H1 (cell line): ENCODE data around the gene IL1RAPL1. TPM values are rescaled to one million over a fixed set of nuclear protein-coding genes. Genes with fewer than 3 reads are reported as not detected.

Experiments used
- CTCF ChIA-PET: fragments of 300-600 bp; sonication (Branson Sonifier 250); formaldehyde crosslinking; loops from one replicate; lab custom pipeline; 2021; ENCODE audit not compliant: partially characterized antibody; lab: Charles Lee
- POLR2A ChIA-PET: fragments of 300-600 bp; sonication (Branson Sonifier 250); formaldehyde crosslinking; loops from one replicate; lab custom pipeline; 2021; ENCODE audit warnings: inconsistent platforms; ENCODE audit not compliant: partially characterized antibody; lab: Charles Lee
- DNase-seq, 2 experiments: peaks; one replicate each; pipeline versions ENCODE4 v3.0.0 to v3.0.0-alpha.2; 2010 to 2022; ENCODE audit warnings: low spot score in 2 of 2, low read depth in 1 of 2, mixed read lengths in 1 of 2
- FAIRE-seq: peaks from 2 replicates; lab custom pipeline; 2011; peaks lifted over from hg19 to GRCh38; lab: Jason Lieb, UNC
- H2AFZ ChIP-seq: 2 replicates; pipeline ENCODE4 v1.8.1; 2012; ENCODE audit warnings: low read length, inconsistent platforms
- H2AK5ac ChIP-seq: 2 replicates; pipeline ENCODE4 v1.6.1; 2013; ENCODE audit warnings: low read depth, low read length
- H2BK120ac ChIP-seq: replicated peaks from 2 replicates; pipeline ENCODE3; 2013; ENCODE audit warnings: low read depth, low read length, inconsistent platforms
- H2BK12ac ChIP-seq: 2 replicates; pipeline ENCODE4 v1.6.1; 2013; ENCODE audit warnings: low read depth, low read length
- H2BK15ac ChIP-seq: 2 replicates; pipeline ENCODE4 v1.6.1; 2013; ENCODE audit warnings: low read length
- H2BK20ac ChIP-seq: 2 replicates; pipeline ENCODE4 v1.6.1; 2013; ENCODE audit warnings: low read length
- H2BK5ac ChIP-seq: 2 replicates; pipeline ENCODE4 v1.6.1; 2013; ENCODE audit warnings: low read depth, low read length
- H3K14ac ChIP-seq: 2 replicates; pipeline ENCODE4 v1.6.1; 2013; ENCODE audit warnings: inconsistent platforms; ENCODE audit not compliant: insufficient read length
- H3K18ac ChIP-seq: 2 replicates; pipeline ENCODE4 v1.6.1; 2013; ENCODE audit warnings: low read length; ENCODE audit errors: extremely low read depth
- H3K23ac ChIP-seq: 2 replicates; pipeline ENCODE4 v1.6.1; 2013; ENCODE audit warnings: inconsistent platforms; ENCODE audit not compliant: insufficient read length
- H3K23me2 ChIP-seq: 2 replicates; pipeline ENCODE4 v1.6.1; 2013; ENCODE audit warnings: low read depth, low read length
- H3K27ac ChIP-seq: 2 replicates; pipeline ENCODE4 v1.6.1; 2011; ENCODE audit warnings: low read depth, low read length, inconsistent platforms
- H3K27me3 ChIP-seq, 4 experiments: replicated peaks in 1 of 4; 1 replicate in 1 of 4; 2 replicates in 3 of 4; pipeline versions ENCODE4 v1.6.1 to v1.8.1; 2011 to 2013; ENCODE audit warnings: low read length in 3 of 4, mild to moderate bottlenecking in 3 of 4, inconsistent platforms in 2 of 4, mixed read lengths in 2 of 4, moderate library complexity in 1 of 4; ENCODE audit not compliant: control insufficient read depth in 3 of 4, insufficient read depth in 3 of 4; ENCODE audit errors: extremely low read depth in 1 of 4
- H3K36me3 ChIP-seq, 4 experiments: 2 replicates each; pipeline versions ENCODE4 v1.6.1 to v1.8.1; 2011 to 2013; ENCODE audit warnings: mild to moderate bottlenecking in 4 of 4, low read length in 3 of 4, moderate library complexity in 2 of 4, control low read depth in 1 of 4, inconsistent platforms in 1 of 4; ENCODE audit not compliant: insufficient read depth in 4 of 4, control insufficient read depth in 2 of 4
- H3K4ac ChIP-seq: replicated peaks from 2 replicates; pipeline ENCODE3; 2013; ENCODE audit warnings: low read length, low read depth, mixed read lengths, inconsistent platforms; ENCODE audit not compliant: insufficient read length
- H3K4me1 ChIP-seq, 4 experiments: replicated peaks in 1 of 4; 1 replicate in 1 of 4; 2 replicates in 3 of 4; pipeline versions ENCODE4 v1.6.1 to v1.8.1; 2011 to 2013; ENCODE audit warnings: low read length in 3 of 4, inconsistent platforms in 2 of 4, mixed read lengths in 1 of 4; ENCODE audit not compliant: insufficient read depth in 4 of 4, control insufficient read depth in 3 of 4
- H3K4me2 ChIP-seq, 2 experiments: 2 replicates each; pipeline versions ENCODE4 v1.6.1 to v1.8.1; 2011 to 2013; ENCODE audit warnings: low read depth in 2 of 2, low read length in 2 of 2, control low read depth in 1 of 2, inconsistent platforms in 1 of 2, mild to moderate bottlenecking in 1 of 2; ENCODE audit not compliant: insufficient read depth in 1 of 2
- H3K4me3 ChIP-seq, 4 experiments: fragments of 200-600, 300-600 bp in 1 of 4; sonication (generic), shearing (Covaris generic), sonication (Bioruptor Twin) in 1 of 4; 2 replicates each; pipeline versions ENCODE4 v1.5.1 to v1.8.1; 2011 to 2016; ENCODE audit warnings: low read length in 4 of 4, low read depth in 3 of 4, control low read depth in 2 of 4, inconsistent platforms in 2 of 4, mild to moderate bottlenecking in 2 of 4, mixed read lengths in 1 of 4, moderate library complexity in 1 of 4; ENCODE audit not compliant: insufficient read depth in 2 of 4; ENCODE audit errors: extremely low read depth in 1 of 4
- H3K56ac ChIP-seq: replicated peaks from 2 replicates; pipeline ENCODE3; 2013; ENCODE audit warnings: low read depth, mild to moderate bottlenecking, mixed read lengths, low read length, inconsistent platforms; ENCODE audit not compliant: insufficient read length
- H3K79me1 ChIP-seq: 2 replicates; pipeline ENCODE4 v1.6.1; 2013; ENCODE audit warnings: low read depth, low read length, control low read depth
- H3K79me2 ChIP-seq, 2 experiments: 2 replicates each; pipeline versions ENCODE4 v1.6.1 to v1.8.1; 2012 to 2013; ENCODE audit warnings: low read length in 2 of 2, mild to moderate bottlenecking in 2 of 2, inconsistent platforms in 1 of 2; ENCODE audit not compliant: insufficient read depth in 2 of 2, control insufficient read depth in 1 of 2
- H3K9ac ChIP-seq, 4 experiments: replicated peaks in 1 of 4; 1 replicate in 1 of 4; 2 replicates in 3 of 4; pipeline versions ENCODE4 v1.6.1 to v1.8.1; 2011 to 2013; ENCODE audit warnings: low read depth in 3 of 4, low read length in 3 of 4, control low read depth in 2 of 4, mild to moderate bottlenecking in 2 of 4, moderate library complexity in 2 of 4, inconsistent platforms in 1 of 4; ENCODE audit errors: extremely low read depth in 1 of 4
- H3K9me3 ChIP-seq, 2 experiments: 2 replicates each; pipeline versions ENCODE4 v1.6.1 to v1.8.1; 2012 to 2013; ENCODE audit warnings: mild to moderate bottlenecking in 2 of 2, moderate library complexity in 2 of 2, control low read depth in 1 of 2, inconsistent platforms in 1 of 2, low read depth in 1 of 2, low read length in 1 of 2, mixed read lengths in 1 of 2; ENCODE audit not compliant: insufficient read depth in 2 of 2
- H4K20me1 ChIP-seq, 2 experiments: replicated peaks in 1 of 2; 2 replicates each; pipeline versions ENCODE3 to v1.8.1; 2011 to 2013; ENCODE audit warnings: inconsistent platforms in 2 of 2, low read length in 2 of 2, mild to moderate bottlenecking in 1 of 2; ENCODE audit not compliant: insufficient read depth in 2 of 2, control insufficient read depth in 1 of 2
- H4K5ac ChIP-seq: 2 replicates; pipeline ENCODE4 v1.6.1; 2013; ENCODE audit warnings: low read length, low read depth, mixed read lengths, inconsistent platforms; ENCODE audit not compliant: insufficient read length
- H4K8ac ChIP-seq: 2 replicates; pipeline ENCODE4 v1.8.0; 2013; ENCODE audit warnings: mild to moderate bottlenecking, moderate library complexity, low read length, inconsistent platforms; ENCODE audit not compliant: insufficient read depth; ENCODE audit errors: extremely low read depth
- H4K91ac ChIP-seq: replicated peaks from 2 replicates; pipeline ENCODE3; 2013; ENCODE audit warnings: low read length, mixed read lengths, inconsistent platforms; ENCODE audit not compliant: insufficient read length
- BRCA1 ChIP-seq: IDR thresholded peaks from 2 replicates; pipeline ENCODE4 v1.6.1; 2012; ENCODE audit warnings: low read depth, low read length, improper control_type of control experiment
- CREB1 ChIP-seq: IDR thresholded peaks from 2 replicates; pipeline ENCODE4 v1.6.1; 2012; ENCODE audit warnings: inconsistent platforms
- EP300 ChIP-seq, 2 experiments: IDR thresholded peaks; 1 replicate in 1 of 2; 2 replicates in 1 of 2; pipeline ENCODE4 v1.6.1; 2011 to 2012; ENCODE audit warnings: low read depth in 2 of 2, low read length in 2 of 2, mild to moderate bottlenecking in 2 of 2, borderline replicate concordance in 1 of 2, inconsistent platforms in 1 of 2, moderate library complexity in 1 of 2
- GABPA ChIP-seq: IDR thresholded peaks from 2 replicates; pipeline ENCODE4 v1.6.1; 2011; ENCODE audit warnings: mild to moderate bottlenecking, low read length, moderate library complexity, borderline replicate concordance; ENCODE audit not compliant: insufficient read depth
- JUN ChIP-seq: IDR thresholded peaks from 2 replicates; pipeline ENCODE4 v1.6.1; 2011; ENCODE audit warnings: low read depth, mild to moderate bottlenecking, improper control_type of control experiment, low read length
- KDM5A ChIP-seq: fragments of 200-600 bp; IDR thresholded peaks from 2 replicates; pipeline ENCODE4 v1.7.1; 2012; ENCODE audit warnings: mild to moderate bottlenecking, low read length, inconsistent platforms, mixed read lengths
- POLR2AphosphoS5 ChIP-seq: IDR thresholded peaks from 2 replicates; pipeline ENCODE4 v1.6.1; 2011; ENCODE audit warnings: low read depth, low read length
- RNF2 ChIP-seq: fragments of 200-900, 300-1000 bp; sonication (generic); IDR thresholded peaks from 2 replicates; pipeline ENCODE4 v1.7.1; 2016; ENCODE audit warnings: borderline replicate concordance, low read depth, mild to moderate bottlenecking, antibody characterized with exemption, low read length; ENCODE audit not compliant: poor library complexity, severe bottlenecking; ENCODE audit errors: missing control alignments
- SIRT6 ChIP-seq: IDR thresholded peaks from one replicate; pipeline ENCODE4 v1.7.1; 2012; ENCODE audit warnings: low read length, inconsistent platforms
- SUZ12 ChIP-seq: fragments of 200-600 bp; sonication (generic); IDR thresholded peaks from 2 replicates; pipeline ENCODE4 v1.6.1; 2012; ENCODE audit warnings: mild to moderate bottlenecking, inconsistent platforms, low read length, moderate library complexity, mixed read lengths
- TBP ChIP-seq: IDR thresholded peaks from 2 replicates; pipeline ENCODE4 v1.6.1; 2011; ENCODE audit warnings: low read depth, low read length, improper control_type of control experiment
- WGBS, 2 experiments: shearing (Covaris generic) in 1 of 2; methylation state at CpG; one replicate each; pipeline versions ENCODE4 v1.1.6 to v1.1.7; 2013 to 2015; ENCODE audit warnings: low lambda C conversion rate in 2 of 2, mixed read lengths in 2 of 2, inconsistent platforms in 1 of 2, low coverage in 1 of 2, missing lambda C conversion rate in 1 of 2; ENCODE audit not compliant: insufficient replicate concordance in 2 of 2, insufficient coverage in 1 of 2, insufficient read length in 1 of 2; ENCODE audit errors: extremely low coverage in 1 of 2, missing lambda C conversion rate in 1 of 2; 5-methylcytosine and 5-hydroxymethylcytosine counted together
- polyA plus RNA-seq, 7 experiments: library from polyadenylated mRNA; depleted of rRNA in 3 of 7; stranded (reverse) in 5 of 7; unstranded in 2 of 7; fragments of >200 nt in 5 of 7; fragments of 200-250 nt in 2 of 7; gene quantifications; 1 replicate in 5 of 7; 2 replicates in 1 of 7; 4 replicates in 1 of 7; pipeline versions ENCODE4 v1.2.1 to v1.2.3, GENCODE V29; 2011 to 2013; ENCODE audit warnings: missing spikeins in 2 of 7, mixed read lengths in 2 of 7
- total RNA-seq: library from RNA; stranded (reverse); fragmentation: NEBNext Ultra II Directional; extraction: Animal tissue kit (Norgen Biotek cat#: 25700); gene quantifications from 2 replicates; pipeline ENCODE4 v1.2.1, GENCODE V29; 2021
- TF ChIP-seq, protein P1 (sequence below): IDR thresholded peaks from 2 replicates; pipeline ENCODE4 v1.6.1; 2012; ENCODE audit warnings: inconsistent platforms
- TF ChIP-seq, protein P2 (sequence below): IDR thresholded peaks from 2 replicates; pipeline ENCODE4 v1.6.1; 2011; ENCODE audit warnings: low read length, improper control_type of control experiment

Gene IL1RAPL1
- total and polyA plus RNA-seq, 2 of the 8 experiments (the other 6 are each of a cell fraction or from before 2014, with no cell fraction given): 0.11 to 0.35 TPM

DNA sequence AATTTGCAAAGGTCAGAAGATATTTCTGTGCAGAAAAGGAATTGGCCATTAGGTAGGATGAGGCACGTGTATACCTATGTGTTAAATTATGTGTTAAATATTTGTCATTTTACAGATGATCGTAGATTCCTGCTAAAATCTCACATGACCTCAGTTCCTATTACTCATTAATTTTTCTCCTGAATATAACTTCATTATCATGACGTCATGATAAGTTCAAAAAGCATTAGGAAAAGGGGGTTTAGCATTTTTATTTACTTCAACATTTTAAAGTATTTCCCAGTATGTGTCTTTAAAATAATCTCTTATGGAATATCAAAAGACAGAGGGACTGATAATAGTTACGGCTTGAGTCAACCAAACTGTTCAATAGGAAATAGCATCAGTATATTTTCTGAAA is 372.8 kb downstream of the IL1RAPL1 start:
- Histone ChIP-seq H2AK5ac (no peak overlapping the region), H3K18ac (no peak overlapping the region), H3K23me2 (no peaks in the 10 kb centered on the region), H2BK12ac (no peak overlapping the region), H3K4me1 (no peaks in the 10 kb centered on the region), H3K27me3 (no peaks in the 10 kb centered on the region), H2AFZ (no peak overlapping the region), H3K9me3 (no peaks in the 10 kb centered on the region), H3K23ac (no peak overlapping the region), H2BK120ac (no peak overlapping the region), H3K27ac (no peak overlapping the region), H2BK5ac (no peak overlapping the region), H4K20me1 (no peaks in the 10 kb centered on the region), H3K4me2 (no peak overlapping the region), H3K4ac (no peak overlapping the region), H3K56ac (no peak overlapping the region), H3K36me3 (no peaks in the 10 kb centered on the region), H2BK15ac (no peak overlapping the region), H4K91ac (no peak overlapping the region), H3K79me1 (no peaks in the 10 kb centered on the region), H3K14ac (no peak overlapping the region), H4K5ac (no peak overlapping the region), H3K9ac (no peak overlapping the region), H3K79me2 (no peaks in the 10 kb centered on the region), H3K4me3 (no peak overlapping the region), H4K8ac (no peak overlapping the region), H2BK20ac (no peak overlapping the region)
- ChIA-PET POLR2A (no interaction called here), CTCF (no interaction called here)
- no peak for FAIRE-seq
- no peak for DNase-seq
- WGBS, 2 experiments: 89% methylated on average over 4 of the region's 4 CpGs; no CpG with 5 or more reads in 1 of the 2 experiments
- TF ChIP-seq JUN: no peak
- TF ChIP-seq CREB1: no peak
- no peak for TF ChIP-seq KDM5A
- no peak for TF ChIP-seq TBP
- TF ChIP-seq, protein P1, sequence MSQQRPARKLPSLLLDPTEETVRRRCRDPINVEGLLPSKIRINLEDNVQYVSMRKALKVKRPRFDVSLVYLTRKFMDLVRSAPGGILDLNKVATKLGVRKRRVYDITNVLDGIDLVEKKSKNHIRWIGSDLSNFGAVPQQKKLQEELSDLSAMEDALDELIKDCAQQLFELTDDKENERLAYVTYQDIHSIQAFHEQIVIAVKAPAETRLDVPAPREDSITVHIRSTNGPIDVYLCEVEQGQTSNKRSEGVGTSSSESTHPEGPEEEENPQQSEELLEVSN: no peak
- no peak for TF ChIP-seq POLR2AphosphoS5
- TF ChIP-seq GABPA: no peak
- no peak for TF ChIP-seq SIRT6
- TF ChIP-seq EP300 (IDR thresholded peaks at IDR 0.05; ENCODE audit: borderline replicate concordance in 1 of 2, low read depth in 2 of 2, low read length in 2 of 2): no peak
- TF ChIP-seq SUZ12: no peak
- TF ChIP-seq, protein P2, sequence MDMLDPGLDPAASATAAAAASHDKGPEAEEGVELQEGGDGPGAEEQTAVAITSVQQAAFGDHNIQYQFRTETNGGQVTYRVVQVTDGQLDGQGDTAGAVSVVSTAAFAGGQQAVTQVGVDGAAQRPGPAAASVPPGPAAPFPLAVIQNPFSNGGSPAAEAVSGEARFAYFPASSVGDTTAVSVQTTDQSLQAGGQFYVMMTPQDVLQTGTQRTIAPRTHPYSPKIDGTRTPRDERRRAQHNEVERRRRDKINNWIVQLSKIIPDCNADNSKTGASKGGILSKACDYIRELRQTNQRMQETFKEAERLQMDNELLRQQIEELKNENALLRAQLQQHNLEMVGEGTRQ: no peak
- TF ChIP-seq RNF2: no peak
- no peak for TF ChIP-seq BRCA1
